ENCODE results near the gene WIF1.

The WIF1 gene

GRCh38 chr12:65122703-65123102, 1.6 kb upstream of the WIF1 start:
- H3K9ac ChIP-seq (ENCODE audit: low read depth, low read length), result no peak overlapping the region
- no peaks in the 10 kb centered on the region for H3K9me3 ChIP-seq (ENCODE audit: control insufficient read depth, insufficient read depth, low read length)
- H3K27ac ChIP-seq (ENCODE audit: low read depth, low read length), result no peak overlapping the region
- peaks cover 4% of the 10 kb centered on the region for H3K4me1 ChIP-seq (ENCODE audit: control insufficient read depth, insufficient read depth, low read length)
- H3K36me3 ChIP-seq (ENCODE audit: control insufficient read depth, insufficient read depth, low read length), result no peaks in the 10 kb centered on the region
- peaks cover 46% of the 10 kb centered on the region for H3K27me3 ChIP-seq (ENCODE audit: control insufficient read depth, insufficient read depth, low read length)
- no peak overlapping the region for H3K4me3 ChIP-seq (ENCODE audit: low read depth, low read length)

GRCh38 chr12:65121956-65122469, 908 bp upstream of the WIF1 start:
- H3K4me3 ChIP-seq (ENCODE audit: low read depth, low read length), result peak overlapping the region; percentile 56
- H3K4me1 ChIP-seq (ENCODE audit: control insufficient read depth, insufficient read depth, low read length), result peaks cover 4% of the 10 kb centered on the region
- peaks cover 46% of the 10 kb centered on the region for H3K27me3 ChIP-seq (ENCODE audit: control insufficient read depth, insufficient read depth, low read length)
- no peaks in the 10 kb centered on the region for H3K9me3 ChIP-seq (ENCODE audit: control insufficient read depth, insufficient read depth, low read length)
- no peak overlapping the region for H3K9ac ChIP-seq (ENCODE audit: low read depth, low read length)
- H3K27ac ChIP-seq (ENCODE audit: low read depth, low read length), result no peak overlapping the region
- no peaks in the 10 kb centered on the region for H3K36me3 ChIP-seq (ENCODE audit: control insufficient read depth, insufficient read depth, low read length)

GRCh38 chr12:65119063-65119462, 2.0 kb downstream of the WIF1 start:
- peaks cover 4% of the 10 kb centered on the region for H3K4me1 ChIP-seq (ENCODE audit: control insufficient read depth, insufficient read depth, low read length)
- no peak overlapping the region for H3K9ac ChIP-seq (ENCODE audit: low read depth, low read length)
- no peak overlapping the region for H3K4me3 ChIP-seq (ENCODE audit: low read depth, low read length)
- H3K27me3 ChIP-seq (ENCODE audit: control insufficient read depth, insufficient read depth, low read length), result peaks cover 42% of the 10 kb centered on the region
- no peaks in the 10 kb centered on the region for H3K9me3 ChIP-seq (ENCODE audit: control insufficient read depth, insufficient read depth, low read length)
- H3K27ac ChIP-seq (ENCODE audit: low read depth, low read length), result no peak overlapping the region
- no peaks in the 10 kb centered on the region for H3K36me3 ChIP-seq (ENCODE audit: control insufficient read depth, insufficient read depth, low read length)

GRCh38 chr12:65113621-65114035, 7.5 kb downstream of the WIF1 start:
- Histone ChIP-seq H3K27ac (ENCODE audit: low read depth, low read length) (no peak overlapping the region), H3K9ac (ENCODE audit: low read depth, low read length) (no peak overlapping the region), H3K4me1 (ENCODE audit: control insufficient read depth, insufficient read depth, low read length) (no peaks in the 10 kb centered on the region), H3K36me3 (ENCODE audit: control insufficient read depth, insufficient read depth, low read length) (no peaks in the 10 kb centered on the region), H3K9me3 (ENCODE audit: control insufficient read depth, insufficient read depth, low read length) (no peaks in the 10 kb centered on the region), H3K27me3 (ENCODE audit: control insufficient read depth, insufficient read depth, low read length) (no peaks in the 10 kb centered on the region), H3K4me3 (ENCODE audit: low read depth, low read length) (no peak overlapping the region)

- Histone ChIP-seq H3K4me3 (ENCODE audit: low read depth, low read length) (no peak overlapping the region), H3K9me3 (ENCODE audit: control insufficient read depth, insufficient read depth, low read length) (no peaks in the 10 kb centered on the region), H3K36me3 (ENCODE audit: control insufficient read depth, insufficient read depth, low read length) (no peaks in the 10 kb centered on the region), H3K27me3 (ENCODE audit: control insufficient read depth, insufficient read depth, low read length) (no peaks in the 10 kb centered on the region), H3K4me1 (ENCODE audit: control insufficient read depth, insufficient read depth, low read length) (peaks cover 4% of the 10 kb centered on the region; the same call in 1 of the 2 replicates), H3K9ac (ENCODE audit: low read depth, low read length) (no peak overlapping the region), H3K27ac (ENCODE audit: low read depth, low read length) (no peak overlapping the region)
Measured at GRCh38 chr12:65106948-65107347, 14.2 kb downstream of the WIF1 start.

- no peaks in the 10 kb centered on the region for H3K9me3 ChIP-seq (ENCODE audit: control insufficient read depth, insufficient read depth, low read length)
- no peaks in the 10 kb centered on the region for H3K36me3 ChIP-seq (ENCODE audit: control insufficient read depth, insufficient read depth, low read length)
- H3K27me3 ChIP-seq (ENCODE audit: control insufficient read depth, insufficient read depth, low read length), result no peaks in the 10 kb centered on the region
- no peak overlapping the region for H3K27ac ChIP-seq (ENCODE audit: low read depth, low read length)
- no peak overlapping the region for H3K9ac ChIP-seq (ENCODE audit: low read depth, low read length)
- no peak overlapping the region for H3K4me3 ChIP-seq (ENCODE audit: low read depth, low read length)
- H3K4me1 ChIP-seq (ENCODE audit: control insufficient read depth, insufficient read depth, low read length), result peaks cover 11% of the 10 kb centered on the region
Measured at GRCh38 chr12:65100140-65100539, 21.0 kb downstream of the WIF1 start.

- Histone ChIP-seq H3K4me1 (ENCODE audit: control insufficient read depth, insufficient read depth, low read length) (peaks cover 10% of the 10 kb centered on the region), H3K9me3 (ENCODE audit: control insufficient read depth, insufficient read depth, low read length) (no peaks in the 10 kb centered on the region), H3K27ac (ENCODE audit: low read depth, low read length) (no peak overlapping the region), H3K9ac (ENCODE audit: low read depth, low read length) (no peak overlapping the region), H3K36me3 (ENCODE audit: control insufficient read depth, insufficient read depth, low read length) (no peaks in the 10 kb centered on the region), H3K4me3 (ENCODE audit: low read depth, low read length) (no peak overlapping the region), H3K27me3 (ENCODE audit: control insufficient read depth, insufficient read depth, low read length) (no peaks in the 10 kb centered on the region)
Measured at GRCh38 chr12:65099182-65099581, 21.9 kb downstream of the WIF1 start.

- H3K36me3 ChIP-seq (ENCODE audit: control insufficient read depth, insufficient read depth, low read length), result no peaks in the 10 kb centered on the region
- peaks cover 7% of the 10 kb centered on the region; the same call in 1 of the 2 replicates for H3K4me1 ChIP-seq (ENCODE audit: control insufficient read depth, insufficient read depth, low read length)
- H3K9me3 ChIP-seq (ENCODE audit: control insufficient read depth, insufficient read depth, low read length), result no peaks in the 10 kb centered on the region
- H3K9ac ChIP-seq (ENCODE audit: low read depth, low read length), result no peak overlapping the region
- no peak overlapping the region for H3K27ac ChIP-seq (ENCODE audit: low read depth, low read length)
- no peaks in the 10 kb centered on the region for H3K27me3 ChIP-seq (ENCODE audit: control insufficient read depth, insufficient read depth, low read length)
- no peak overlapping the region for H3K4me3 ChIP-seq (ENCODE audit: low read depth, low read length)
Measured at GRCh38 chr12:65098364-65098763, 22.7 kb downstream of the WIF1 start.

GRCh38 chr12:65094722-65095121, 26.4 kb downstream of the WIF1 start:
- Histone ChIP-seq H3K36me3 (ENCODE audit: control insufficient read depth, insufficient read depth, low read length) (no peaks in the 10 kb centered on the region), H3K27me3 (ENCODE audit: control insufficient read depth, insufficient read depth, low read length) (no peaks in the 10 kb centered on the region)

GRCh38 chr12:65093606-65094005, 27.5 kb downstream of the WIF1 start:
- no peaks in the 10 kb centered on the region; the same call in 1 of the 2 replicates for H3K4me1 ChIP-seq (ENCODE audit: control insufficient read depth, insufficient read depth, low read length)
- H3K4me3 ChIP-seq (ENCODE audit: low read depth, low read length), result no peak overlapping the region
- H3K36me3 ChIP-seq (ENCODE audit: control insufficient read depth, insufficient read depth, low read length), result no peaks in the 10 kb centered on the region
- H3K27ac ChIP-seq (ENCODE audit: low read depth, low read length), result no peak overlapping the region
- H3K9me3 ChIP-seq (ENCODE audit: control insufficient read depth, insufficient read depth, low read length), result no peaks in the 10 kb centered on the region
- H3K9ac ChIP-seq (ENCODE audit: low read depth, low read length), result no peak overlapping the region
- no peaks in the 10 kb centered on the region for H3K27me3 ChIP-seq (ENCODE audit: control insufficient read depth, insufficient read depth, low read length)

More at GRCh38 chr12:65094722-65095121, 26.4 kb downstream of the WIF1 start:
- no peak overlapping the region for H3K27ac ChIP-seq (ENCODE audit: low read depth, low read length)
- no peaks in the 10 kb centered on the region for H3K9me3 ChIP-seq (ENCODE audit: control insufficient read depth, insufficient read depth, low read length)
- H3K9ac ChIP-seq (ENCODE audit: low read depth, low read length), result no peak overlapping the region
- H3K4me3 ChIP-seq (ENCODE audit: low read depth, low read length), result no peak overlapping the region
- peaks cover 6% of the 10 kb centered on the region; the same call in 1 of the 2 replicates for H3K4me1 ChIP-seq (ENCODE audit: control insufficient read depth, insufficient read depth, low read length)

- H3K9ac ChIP-seq (ENCODE audit: low read depth, low read length), result no peak overlapping the region
Measured at GRCh38 chr12:65090461-65090860, 30.6 kb downstream of the WIF1 start.

More at GRCh38 chr12:65090461-65090860, 30.6 kb downstream of the WIF1 start:
- no peak overlapping the region for H3K4me3 ChIP-seq (ENCODE audit: low read depth, low read length)
- no peaks in the 10 kb centered on the region for H3K4me1 ChIP-seq (ENCODE audit: control insufficient read depth, insufficient read depth, low read length)
- no peaks in the 10 kb centered on the region for H3K36me3 ChIP-seq (ENCODE audit: control insufficient read depth, insufficient read depth, low read length)
- H3K27me3 ChIP-seq (ENCODE audit: control insufficient read depth, insufficient read depth, low read length), result no peaks in the 10 kb centered on the region
- no peak overlapping the region for H3K27ac ChIP-seq (ENCODE audit: low read depth, low read length)
- no peaks in the 10 kb centered on the region for H3K9me3 ChIP-seq (ENCODE audit: control insufficient read depth, insufficient read depth, low read length)
